SK-N-SH (cell line): ENCODE results near the gene NT5C1A.

ENCODE experiments used
- MAX ChIP-seq: IDR thresholded peaks from 2 replicates; pipeline ENCODE4 v1.4.0; 2012; ENCODE audit warnings: low read depth
- NFIC ChIP-seq: IDR thresholded peaks from 2 replicates; pipeline ENCODE4 v1.4.0; 2012; ENCODE audit warnings: borderline replicate concordance

- TF ChIP-seq MAX, result no peak
- TF ChIP-seq NFIC, result no peak
These were observed 16.2 kb downstream of the NT5C1A start for GRCh38 chr1:39655578-39656268.
